ENCODE data around the gene FAM3C.

Gene FAM3C

DNA sequence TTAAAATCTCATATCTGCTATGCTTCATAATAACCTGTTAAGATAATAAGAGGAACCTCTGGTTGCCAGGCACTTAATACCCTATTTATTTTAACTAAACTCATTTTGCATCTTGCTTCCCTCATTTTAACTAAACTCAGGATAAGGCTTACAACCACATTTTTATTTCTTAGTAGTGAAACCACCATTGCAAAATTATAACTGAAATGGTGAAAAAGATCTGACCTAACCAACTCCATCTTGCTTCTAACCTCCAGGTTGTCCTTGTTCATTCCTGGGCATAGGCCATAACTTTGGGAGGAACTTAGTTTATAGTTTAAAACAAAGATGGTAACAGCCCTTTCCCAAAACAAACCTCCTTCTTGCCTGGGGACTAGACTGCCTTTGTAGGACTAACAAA is 6.0 kb downstream of the FAM3C start:
- Histone ChIP-seq H3K4me2 (ENCODE audit: low read length) (no peak overlapping the region), H3K36me3 (ENCODE audit: control insufficient read depth, insufficient read depth, low read length) (no peaks in the 10 kb centered on the region), H3K27me3 (ENCODE audit: control insufficient read depth, insufficient read depth, low read length) (no peaks in the 10 kb centered on the region), H3K27ac (no peak overlapping the region), H3K9me3 (ENCODE audit: control insufficient read depth, low read length) (no peaks in the 10 kb centered on the region), H3K9ac (no peak overlapping the region), H2AFZ (no peak overlapping the region), H3K4me1 (no peaks in the 10 kb centered on the region), H3K4me3 (ENCODE audit: low read depth, low read length) (no peak overlapping the region), H3K79me2 (peaks cover 23% of the 10 kb centered on the region)
- no peak for TF ChIP-seq CTCF (IDR thresholded peaks at IDR 0.05)

DNA sequence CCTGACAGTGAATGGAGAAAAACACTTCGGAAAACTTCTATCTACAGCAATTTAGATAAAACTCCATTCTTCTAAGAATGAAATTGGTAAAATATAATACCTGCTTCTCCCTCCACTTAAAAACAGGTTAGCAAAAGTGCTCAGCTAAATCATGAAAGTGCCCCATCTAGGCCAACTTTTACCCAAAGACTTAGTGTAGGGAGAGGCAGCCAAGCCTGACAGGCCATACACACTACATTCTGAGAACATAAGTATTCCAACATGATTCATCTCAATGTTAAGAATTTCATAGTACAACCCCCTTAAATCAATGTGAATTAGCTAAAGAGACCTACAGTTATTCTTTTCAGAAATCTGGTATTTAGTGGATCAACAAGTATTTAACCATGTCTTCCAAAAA is 7.2 kb downstream of the FAM3C start:
- no peak overlapping the region for H3K4me3 ChIP-seq (ENCODE audit: low read depth, low read length)
- no peak overlapping the region for H3K9ac ChIP-seq
- peaks cover 23% of the 10 kb centered on the region for H3K79me2 ChIP-seq
- no peak for TF ChIP-seq CTCF (IDR thresholded peaks at IDR 0.05)
- no peak overlapping the region for H3K27ac ChIP-seq
- H3K36me3 ChIP-seq (ENCODE audit: control insufficient read depth, insufficient read depth, low read length), result no peaks in the 10 kb centered on the region
- no peaks in the 10 kb centered on the region for H3K27me3 ChIP-seq (ENCODE audit: control insufficient read depth, insufficient read depth, low read length)
- H3K9me3 ChIP-seq (ENCODE audit: control insufficient read depth, low read length), result no peaks in the 10 kb centered on the region
- no peaks in the 10 kb centered on the region for H3K4me1 ChIP-seq
- no peak overlapping the region for H2AFZ ChIP-seq
- no peak overlapping the region for H3K4me2 ChIP-seq (ENCODE audit: low read length)

DNA sequence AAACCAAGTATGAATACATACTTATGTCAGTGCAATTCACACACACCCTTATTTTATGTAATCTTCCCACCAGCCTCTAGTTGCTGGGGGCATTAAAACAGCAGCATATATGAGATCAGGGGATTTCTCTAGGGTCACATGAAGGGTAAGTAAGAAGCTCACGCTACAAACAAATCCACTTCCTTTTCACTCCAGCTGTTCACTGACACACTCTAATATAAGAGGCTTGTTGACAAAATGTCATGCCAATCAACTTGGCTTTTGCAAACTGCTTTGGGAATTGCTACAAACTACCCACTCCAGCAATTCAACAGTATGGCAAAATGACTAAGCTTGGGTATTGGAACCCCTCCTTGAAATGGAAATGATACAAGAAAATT is 10.3 kb downstream of the FAM3C start:
- no peak overlapping the region for H3K27ac ChIP-seq
- H3K27me3 ChIP-seq (ENCODE audit: control insufficient read depth, insufficient read depth, low read length), result no peaks in the 10 kb centered on the region
- no peaks in the 10 kb centered on the region for H3K36me3 ChIP-seq (ENCODE audit: control insufficient read depth, insufficient read depth, low read length)
- H2AFZ ChIP-seq, result no peak overlapping the region
- H3K9me3 ChIP-seq (ENCODE audit: control insufficient read depth, low read length), result no peaks in the 10 kb centered on the region
- peaks cover 8% of the 10 kb centered on the region for H3K79me2 ChIP-seq
- H3K9ac ChIP-seq, result no peak overlapping the region
- H3K4me1 ChIP-seq, result no peaks in the 10 kb centered on the region
- no peak overlapping the region for H3K4me2 ChIP-seq (ENCODE audit: low read length)
- TF ChIP-seq CTCF (IDR thresholded peaks at IDR 0.05), result no peak
- H3K4me3 ChIP-seq (ENCODE audit: low read depth, low read length), result no peak overlapping the region

- Histone ChIP-seq H3K4me2 (ENCODE audit: low read length) (no peak overlapping the region), H2AFZ (no peak overlapping the region), H3K79me2 (peaks cover 5% of the 10 kb centered on the region), H3K27me3 (ENCODE audit: control insufficient read depth, insufficient read depth, low read length) (no peaks in the 10 kb centered on the region), H3K4me3 (ENCODE audit: low read depth, low read length) (no peak overlapping the region), H3K9ac (no peak overlapping the region), H3K27ac (no peak overlapping the region), H3K4me1 (no peaks in the 10 kb centered on the region), H3K9me3 (ENCODE audit: control insufficient read depth, low read length) (no peaks in the 10 kb centered on the region), H3K36me3 (ENCODE audit: control insufficient read depth, insufficient read depth, low read length) (no peaks in the 10 kb centered on the region)
- TF ChIP-seq CTCF (IDR thresholded peaks at IDR 0.05), result no peak
These were observed 10.9 kb downstream of the FAM3C start for GRCh38 chr7:121385056-121385799.

DNA sequence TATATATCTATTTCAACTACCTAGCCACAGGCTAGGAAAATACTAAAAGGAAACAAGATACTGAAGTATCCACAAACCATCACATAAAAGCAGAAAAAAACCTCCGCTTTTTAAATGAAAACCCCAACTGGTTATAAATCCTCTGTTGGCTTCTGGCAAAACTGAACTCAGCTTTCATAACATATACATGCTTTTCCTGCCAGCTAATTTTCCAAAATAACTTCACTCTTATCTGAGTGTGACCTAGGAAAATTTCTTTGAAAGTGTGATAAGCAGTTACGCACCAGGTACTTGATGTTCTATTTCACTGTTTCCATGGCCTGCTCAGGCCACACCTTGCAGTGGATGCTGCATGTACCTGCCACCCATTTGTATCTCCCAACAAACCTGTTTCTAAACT is 11.8 kb downstream of the FAM3C start:
- Histone ChIP-seq H3K27me3 (ENCODE audit: control insufficient read depth, insufficient read depth, low read length) (no peaks in the 10 kb centered on the region), H3K9ac (no peak overlapping the region), H3K27ac (no peak overlapping the region), H3K36me3 (ENCODE audit: control insufficient read depth, insufficient read depth, low read length) (no peaks in the 10 kb centered on the region), H3K79me2 (peaks cover 5% of the 10 kb centered on the region), H2AFZ (no peak overlapping the region), H3K4me1 (no peaks in the 10 kb centered on the region), H3K4me2 (ENCODE audit: low read length) (no peak overlapping the region), H3K4me3 (ENCODE audit: low read depth, low read length) (no peak overlapping the region), H3K9me3 (ENCODE audit: control insufficient read depth, low read length) (no peaks in the 10 kb centered on the region)
- no peak for TF ChIP-seq CTCF (IDR thresholded peaks at IDR 0.05)

All from parathyroid adenoma (tissue), 2 donors.